ENCODE results near the gene POM121.
A peak's percentile ranks its signal among the peaks of the same experiment; 100 is the strongest.
"Not testable (repeated sequence)": the region's sequence is repeated elsewhere in the genome, so short reads cannot be mapped to it uniquely, and the experiment has no call there.

The POM121 gene

GRCh38 chr7:72944937-72945336 lies 20.0 kb downstream of the POM121 start:
- H2AFZ ChIP-seq (ENCODE audit: low read length); H3K27me3 ChIP-seq (ENCODE audit: insufficient read depth, low read length, poor library complexity, severe bottlenecking); H3F3A ChIP-seq (ENCODE audit: low read depth); H3K9me3 ChIP-seq (ENCODE audit: insufficient read depth, low read depth, low read length); H3K9me2 ChIP-seq (replicated peaks; ENCODE audit: low read depth, low read length); H3K9ac ChIP-seq (ENCODE audit: low read depth, low read length, poor library complexity, severe bottlenecking); H3K4me3 ChIP-seq (ENCODE audit: low read length, poor library complexity, severe bottlenecking); H3K4me1 ChIP-seq (ENCODE audit: insufficient read depth, low read length, poor library complexity, severe bottlenecking); H4K20me1 ChIP-seq (ENCODE audit: insufficient read depth, low read length, poor library complexity, severe bottlenecking); H3K36me3 ChIP-seq (ENCODE audit: insufficient read depth, low read length); H3K4me2 ChIP-seq (ENCODE audit: low read depth, low read length, poor library complexity, severe bottlenecking); H3K79me2 ChIP-seq (ENCODE audit: insufficient read depth, low read length): not testable (repeated sequence)

GRCh38 chr7:72945597-72945996 lies 20.7 kb downstream of the POM121 start:
- H3K27me3 ChIP-seq (ENCODE audit: insufficient read depth, low read length, poor library complexity, severe bottlenecking); H3K4me1 ChIP-seq (ENCODE audit: insufficient read depth, low read length, poor library complexity, severe bottlenecking); H3K9me3 ChIP-seq (ENCODE audit: insufficient read depth, low read depth, low read length); H3K9ac ChIP-seq (ENCODE audit: low read depth, low read length, poor library complexity, severe bottlenecking); H3K79me2 ChIP-seq (ENCODE audit: insufficient read depth, low read length); H3K9me2 ChIP-seq (replicated peaks; ENCODE audit: low read depth, low read length); H4K20me1 ChIP-seq (ENCODE audit: insufficient read depth, low read length, poor library complexity, severe bottlenecking); H3K36me3 ChIP-seq (ENCODE audit: insufficient read depth, low read length); H3F3A ChIP-seq (ENCODE audit: low read depth); H3K4me3 ChIP-seq (ENCODE audit: low read length, poor library complexity, severe bottlenecking); H2AFZ ChIP-seq (ENCODE audit: low read length); H3K4me2 ChIP-seq (ENCODE audit: low read depth, low read length, poor library complexity, severe bottlenecking): not testable (repeated sequence)

GRCh38 chr7:72946130-72946745 lies 21.3 kb downstream of the POM121 start:
- not testable (repeated sequence) for H3K4me2 ChIP-seq (ENCODE audit: low read depth, low read length, poor library complexity, severe bottlenecking); H3F3A ChIP-seq (ENCODE audit: low read depth); H3K9ac ChIP-seq (ENCODE audit: low read depth, low read length, poor library complexity, severe bottlenecking); H3K9me2 ChIP-seq (replicated peaks; ENCODE audit: low read depth, low read length); H2AFZ ChIP-seq (ENCODE audit: low read length); H3K79me2 ChIP-seq (ENCODE audit: insufficient read depth, low read length); H4K20me1 ChIP-seq (ENCODE audit: insufficient read depth, low read length, poor library complexity, severe bottlenecking); H3K4me3 ChIP-seq (ENCODE audit: low read length, poor library complexity, severe bottlenecking); H3K36me3 ChIP-seq (ENCODE audit: insufficient read depth, low read length); H3K4me1 ChIP-seq (ENCODE audit: insufficient read depth, low read length, poor library complexity, severe bottlenecking); H3K27me3 ChIP-seq (ENCODE audit: insufficient read depth, low read length, poor library complexity, severe bottlenecking); H3K9me3 ChIP-seq (ENCODE audit: insufficient read depth, low read depth, low read length)
- peak; percentile 20; the same call in 1 of the 2 replicates for TF ChIP-seq CTCF (conservative IDR thresholded peaks at IDR 0.05; ENCODE audit: low read length)

GRCh38 chr7:72948714-72949113 lies 23.8 kb downstream of the POM121 start:
- not testable (repeated sequence) for H3K36me3 ChIP-seq (ENCODE audit: insufficient read depth, low read length); H3K9me2 ChIP-seq (replicated peaks; ENCODE audit: low read depth, low read length); H3K79me2 ChIP-seq (ENCODE audit: insufficient read depth, low read length); H3K4me3 ChIP-seq (ENCODE audit: low read length, poor library complexity, severe bottlenecking); H3K9ac ChIP-seq (ENCODE audit: low read depth, low read length, poor library complexity, severe bottlenecking); H3K27me3 ChIP-seq (ENCODE audit: insufficient read depth, low read length, poor library complexity, severe bottlenecking); H3F3A ChIP-seq (ENCODE audit: low read depth); H3K4me1 ChIP-seq (ENCODE audit: insufficient read depth, low read length, poor library complexity, severe bottlenecking); H4K20me1 ChIP-seq (ENCODE audit: insufficient read depth, low read length, poor library complexity, severe bottlenecking); H3K4me2 ChIP-seq (ENCODE audit: low read depth, low read length, poor library complexity, severe bottlenecking); H3K9me3 ChIP-seq (ENCODE audit: insufficient read depth, low read depth, low read length); H2AFZ ChIP-seq (ENCODE audit: low read length)

GRCh38 chr7:72949276-72949675 lies 24.4 kb downstream of the POM121 start:
- H3K79me2 ChIP-seq (ENCODE audit: insufficient read depth, low read length); H3F3A ChIP-seq (ENCODE audit: low read depth); H3K9me2 ChIP-seq (replicated peaks; ENCODE audit: low read depth, low read length); H2AFZ ChIP-seq (ENCODE audit: low read length); H3K4me3 ChIP-seq (ENCODE audit: low read length, poor library complexity, severe bottlenecking); H3K27me3 ChIP-seq (ENCODE audit: insufficient read depth, low read length, poor library complexity, severe bottlenecking); H3K36me3 ChIP-seq (ENCODE audit: insufficient read depth, low read length); H3K9ac ChIP-seq (ENCODE audit: low read depth, low read length, poor library complexity, severe bottlenecking); H4K20me1 ChIP-seq (ENCODE audit: insufficient read depth, low read length, poor library complexity, severe bottlenecking); H3K4me1 ChIP-seq (ENCODE audit: insufficient read depth, low read length, poor library complexity, severe bottlenecking); H3K9me3 ChIP-seq (ENCODE audit: insufficient read depth, low read depth, low read length); H3K4me2 ChIP-seq (ENCODE audit: low read depth, low read length, poor library complexity, severe bottlenecking): not testable (repeated sequence)

GRCh38 chr7:72949686-72950085 lies 24.8 kb downstream of the POM121 start:
- H2AFZ ChIP-seq (ENCODE audit: low read length); H3F3A ChIP-seq (ENCODE audit: low read depth); H3K79me2 ChIP-seq (ENCODE audit: insufficient read depth, low read length); H3K4me3 ChIP-seq (ENCODE audit: low read length, poor library complexity, severe bottlenecking); H3K36me3 ChIP-seq (ENCODE audit: insufficient read depth, low read length); H3K9me3 ChIP-seq (ENCODE audit: insufficient read depth, low read depth, low read length); H3K4me2 ChIP-seq (ENCODE audit: low read depth, low read length, poor library complexity, severe bottlenecking); H3K9me2 ChIP-seq (replicated peaks; ENCODE audit: low read depth, low read length); H3K27me3 ChIP-seq (ENCODE audit: insufficient read depth, low read length, poor library complexity, severe bottlenecking); H4K20me1 ChIP-seq (ENCODE audit: insufficient read depth, low read length, poor library complexity, severe bottlenecking); H3K9ac ChIP-seq (ENCODE audit: low read depth, low read length, poor library complexity, severe bottlenecking); H3K4me1 ChIP-seq (ENCODE audit: insufficient read depth, low read length, poor library complexity, severe bottlenecking): not testable (repeated sequence)

- not testable (repeated sequence) for H3K4me3 ChIP-seq (ENCODE audit: low read length, poor library complexity, severe bottlenecking); H4K20me1 ChIP-seq (ENCODE audit: insufficient read depth, low read length, poor library complexity, severe bottlenecking); H3K9ac ChIP-seq (ENCODE audit: low read depth, low read length, poor library complexity, severe bottlenecking); H3K79me2 ChIP-seq (ENCODE audit: insufficient read depth, low read length); H3K4me1 ChIP-seq (ENCODE audit: insufficient read depth, low read length, poor library complexity, severe bottlenecking); H3K9me3 ChIP-seq (ENCODE audit: insufficient read depth, low read depth, low read length); H3K27me3 ChIP-seq (ENCODE audit: insufficient read depth, low read length, poor library complexity, severe bottlenecking); H3F3A ChIP-seq (ENCODE audit: low read depth); H3K4me2 ChIP-seq (ENCODE audit: low read depth, low read length, poor library complexity, severe bottlenecking); H3K36me3 ChIP-seq (ENCODE audit: insufficient read depth, low read length); H2AFZ ChIP-seq (ENCODE audit: low read length); H3K9me2 ChIP-seq (replicated peaks; ENCODE audit: low read depth, low read length)
Observed at GRCh38 chr7:72950432-72950831, 25.5 kb downstream of the POM121 start.
